Mucosa of descending colon (tissue), 3 donors: ENCODE measurements around the gene OR1S1. TPM values are rescaled to one million over a fixed set of nuclear protein-coding genes. Genes with fewer than 3 reads are reported as not detected.

Experiments used
- ATAC-seq: fragments of 200-7000 bp; cut with Tn5 transposase; one replicate; pipeline ENCODE4 v1.9.1; 2020; ENCODE audit warnings: mild to moderate bottlenecking, moderate library complexity
- DNase-seq, 3 donors: peaks; one replicate each; pipeline ENCODE4 v3.0.0-alpha.2; 2020
- H3K36me3 ChIP-seq: fragments of 200-600 bp; one replicate; pipeline ENCODE4 v1.8.0; 2021; ENCODE audit warnings: low read depth, mild to moderate bottlenecking
- H3K4me1 ChIP-seq: fragments of 200-600 bp; one replicate; pipeline ENCODE4 v1.8.0; 2021; ENCODE audit warnings: low read depth, mild to moderate bottlenecking
- H3K4me3 ChIP-seq: fragments of 200-600 bp; one replicate; pipeline ENCODE4 v1.8.0; 2021; ENCODE audit warnings: mild to moderate bottlenecking
- H3K9me3 ChIP-seq: fragments of 200-600 bp; one replicate; pipeline ENCODE4 v1.8.0; 2021; ENCODE audit warnings: mild to moderate bottlenecking
- CTCF ChIP-seq: fragments of 200-600 bp; IDR thresholded peaks from one replicate; pipeline ENCODE4 v1.8.0; 2022; ENCODE audit warnings: antibody characterized with exemption, mild to moderate bottlenecking
- intact Hi-C, 2 donors: fragments of 100-400 bp; cut with DNase I in 1 of 2; cut with micrococcal nuclease in 1 of 2; formaldehyde crosslinking; loops; one replicate each; pipeline versions ENCODE4 v1.11.0 to v1.11.1; 2022; cut with DNase I, micrococcal nuclease
- total RNA-seq, 3 donors: library from RNA; stranded (reverse); fragmentation: NEBNext Ultra II Directional in 2 of 3; extraction: Animal tissue kit (Norgen Biotek cat#: 25700) in 2 of 3; gene quantifications; one replicate each; pipeline versions ENCODE4 v1.2.1 to v1.2.4, GENCODE V29; 2021 to 2023
- donor health status: DM: no; HTN: no; CAD: no; lungs with moderate emphysema.
- donor health status: DM: no; HTN: no; CAD: no.
- donor health status: DM: no; HTN: yes; CAD: no.

OR1S1 gene
- total RNA-seq, 3 donors from 2014 or later: not detected

- H3K4me3 ChIP-seq: no peak overlapping the region
- H3K9me3 ChIP-seq: peaks cover 11% of the 10 kb centered on the region
- TF ChIP-seq CTCF: no peak
- no peaks in the 10 kb centered on the region for H3K36me3 ChIP-seq
- DNase-seq (no peak), ATAC-seq (no peak)
- no peaks in the 10 kb centered on the region for H3K4me1 ChIP-seq
- intact Hi-C loops: no loop called here
These were observed 13.2 kb upstream of the OR1S1 start for GRCh38 chr11:58199271-58199670.

- intact Hi-C loops: no loop called here
- Histone ChIP-seq H3K36me3 (no peaks in the 10 kb centered on the region), H3K4me1 (no peaks in the 10 kb centered on the region), H3K9me3 (no peaks in the 10 kb centered on the region), H3K4me3 (no peak within 1 kb of the TSS)
- ATAC-seq: no peak
- no peak for TF ChIP-seq CTCF
- no peak for DNase-seq
These were observed 8.5 kb upstream of the OR1S1 start, which contains the start of gene OR1S2 for GRCh38 chr11:58204042-58204441. OR1S2 (minus strand) TSS chr11:58204142; CDS start chr11:58204142, 0 bp downstream.

- no peak for ATAC-seq
- Histone ChIP-seq H3K36me3 (no peaks in the 10 kb centered on the region), H3K4me1 (no peaks in the 10 kb centered on the region), H3K4me3 (no peak overlapping the region), H3K9me3 (no peaks in the 10 kb centered on the region)
- TF ChIP-seq CTCF: no peak
- DNase-seq: no peak
- intact Hi-C loops: no loop called here
These were observed 4.0 kb downstream of the OR1S1 start for GRCh38 chr11:58216476-58216875.

GRCh38 chr11:58222721-58223120 lies 10.2 kb downstream of the OR1S1 start:
- no peak for TF ChIP-seq CTCF
- DNase-seq (no peak), ATAC-seq (no peak)
- no peaks in the 10 kb centered on the region for H3K36me3 ChIP-seq
- no peak overlapping the region for H3K4me3 ChIP-seq
- H3K9me3 ChIP-seq: no peaks in the 10 kb centered on the region
- intact Hi-C loops: no loop called here
- H3K4me1 ChIP-seq: no peaks in the 10 kb centered on the region

- Histone ChIP-seq H3K9me3 (no peaks in the 10 kb centered on the region), H3K36me3 (no peaks in the 10 kb centered on the region), H3K4me3 (no peak overlapping the region), H3K4me1 (no peaks in the 10 kb centered on the region)
- ATAC-seq: no peak
- TF ChIP-seq CTCF: no peak
- intact Hi-C loops: no loop called here
- no peak for DNase-seq
These were observed 15.6 kb downstream of the OR1S1 start for GRCh38 chr11:58227956-58228615.

GRCh38 chr11:58243954-58244353 lies 31.4 kb downstream of the OR1S1 start:
- Histone ChIP-seq H3K36me3 (no peaks in the 10 kb centered on the region), H3K9me3 (peaks cover 9% of the 10 kb centered on the region), H3K4me1 (no peaks in the 10 kb centered on the region), H3K4me3 (no peak overlapping the region)
- no peak for TF ChIP-seq CTCF
- no peak for DNase-seq
- intact Hi-C loops: no loop called here
- no peak for ATAC-seq
